Myocyte (in vitro differentiated cells): ENCODE measurements around the gene RBPJ. TPM values are rescaled to one million over a fixed set of nuclear protein-coding genes. Genes with fewer than 3 reads are reported as not detected.

Experiments
- total RNA-seq: library from RNA; depleted of rRNA; stranded (reverse); fragments of >200 nt; gene quantifications from 2 replicates; pipeline ENCODE4 v1.2.3, GENCODE V29; 2014

RBPJ gene
- total RNA-seq, 1 donor from 2014 or later: 95.2 TPM

Other genes with a start within 250 kb of the RBPJ start
- gene CCKAR, start 169.5 kb downstream of the RBPJ start, total RNA-seq: 0.19 TPM in 1 of 2 replicates, not detected in the other